ENCODE data around the gene GJB2.

The GJB2 gene

GRCh38 chr13:20141238-20142022, 51.3 kb downstream of the GJB2 start:
- DNase-seq, result no peak

GRCh38 chr13:20140487-20140886, 52.3 kb downstream of the GJB2 start:
- no peak for DNase-seq

- DNase-seq, result no peak
These were observed 54.9 kb downstream of the GJB2 start for GRCh38 chr13:20137875-20138274.
